Neutrophil (primary cell): ENCODE data around the gene TSFM.

Experiments
- H3K27ac ChIP-seq: fragments of 200-600 bp; sonication (generic); 2 replicates; pipeline ENCODE4 v1.5.1; 2016; ENCODE audit warnings: mild to moderate bottlenecking, moderate library complexity
- H3K27me3 ChIP-seq: fragments of 200-600 bp; sonication (generic); 2 replicates; pipeline ENCODE4 v1.6.0; 2016; ENCODE audit warnings: mild to moderate bottlenecking
- H3K36me3 ChIP-seq: fragments of 200-600 bp; sonication (generic); 2 replicates; pipeline ENCODE4 v1.5.1; 2017
- H3K4me1 ChIP-seq, 2 experiments: fragments of 200-600 bp in 1 of 2; sonication (generic) in 1 of 2; 1 replicate in 1 of 2; 2 replicates in 1 of 2; pipeline versions ENCODE4 v1.5.1 to v1.6.1; 2013 to 2016; ENCODE audit warnings: low read depth in 1 of 2, low read length in 1 of 2, mild to moderate bottlenecking in 1 of 2, moderate library complexity in 1 of 2; ENCODE audit not compliant: control insufficient read depth in 1 of 2, insufficient read depth in 1 of 2
- H3K4me3 ChIP-seq, 2 experiments: fragments of 200-600 bp in 1 of 2; sonication (generic) in 1 of 2; 1 replicate in 1 of 2; 2 replicates in 1 of 2; pipeline ENCODE4 v1.5.1; 2013 to 2016; ENCODE audit warnings: low read depth in 1 of 2, low read length in 1 of 2, mild to moderate bottlenecking in 1 of 2, moderate library complexity in 1 of 2
- H3K9me3 ChIP-seq: fragments of 200-600 bp; sonication (generic); 2 replicates; pipeline ENCODE4 v1.5.1; 2016
- TF ChIP-seq, protein P1 (sequence below): fragments of 200-600 bp; sonication (generic); IDR thresholded peaks from 2 replicates; pipeline ENCODE4 v1.5.1; 2016; ENCODE audit warnings: antibody characterized with exemption

TSFM gene

DNA sequence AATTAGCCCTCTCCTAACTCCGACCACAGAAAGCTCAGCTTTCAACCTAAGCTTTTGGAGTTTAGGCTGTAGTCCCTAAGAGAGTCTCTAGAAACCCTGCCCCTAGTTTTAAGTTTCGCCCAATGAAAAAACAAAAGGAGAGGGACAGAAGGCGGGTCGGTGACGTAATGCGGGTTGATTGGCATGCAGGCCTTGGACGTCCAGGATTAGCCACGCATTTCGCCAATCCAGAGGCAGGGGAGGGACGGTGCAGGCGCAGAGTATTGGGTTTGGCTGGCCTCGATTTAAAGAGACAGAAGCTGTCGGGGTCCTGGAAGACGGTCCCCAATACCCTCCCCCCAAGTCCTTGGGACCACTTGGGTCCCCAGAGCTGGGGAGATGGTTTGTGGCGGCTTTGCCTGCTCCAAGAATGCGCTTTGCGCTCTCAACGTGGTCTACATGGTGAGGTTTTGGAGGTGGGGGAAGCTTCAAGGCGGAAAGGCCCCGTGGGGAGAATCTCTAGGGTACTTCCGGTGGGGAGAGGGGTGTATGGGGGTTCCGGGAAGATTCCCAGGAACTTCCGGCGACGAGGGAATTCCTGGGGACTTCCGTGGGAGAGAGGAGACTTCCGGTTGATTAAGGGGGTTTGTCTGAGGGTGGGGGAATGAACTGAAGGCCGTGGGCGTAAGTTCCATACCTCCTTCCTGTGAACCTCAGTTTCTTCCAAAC lies 37.7 kb upstream of the TSFM start, which contains the start of gene TSPAN31:
Gene TSPAN31, plus strand, starts transcription at position 263 of the 708 bp plus-strand sequence. Its CDS starts 116 bp downstream, at position 379.
- H3K36me3 ChIP-seq: peaks cover 3% of the 10 kb centered on the region
- H3K27ac ChIP-seq: peak within 1 kb of the TSS; percentile 94
- TF ChIP-seq, protein P1, sequence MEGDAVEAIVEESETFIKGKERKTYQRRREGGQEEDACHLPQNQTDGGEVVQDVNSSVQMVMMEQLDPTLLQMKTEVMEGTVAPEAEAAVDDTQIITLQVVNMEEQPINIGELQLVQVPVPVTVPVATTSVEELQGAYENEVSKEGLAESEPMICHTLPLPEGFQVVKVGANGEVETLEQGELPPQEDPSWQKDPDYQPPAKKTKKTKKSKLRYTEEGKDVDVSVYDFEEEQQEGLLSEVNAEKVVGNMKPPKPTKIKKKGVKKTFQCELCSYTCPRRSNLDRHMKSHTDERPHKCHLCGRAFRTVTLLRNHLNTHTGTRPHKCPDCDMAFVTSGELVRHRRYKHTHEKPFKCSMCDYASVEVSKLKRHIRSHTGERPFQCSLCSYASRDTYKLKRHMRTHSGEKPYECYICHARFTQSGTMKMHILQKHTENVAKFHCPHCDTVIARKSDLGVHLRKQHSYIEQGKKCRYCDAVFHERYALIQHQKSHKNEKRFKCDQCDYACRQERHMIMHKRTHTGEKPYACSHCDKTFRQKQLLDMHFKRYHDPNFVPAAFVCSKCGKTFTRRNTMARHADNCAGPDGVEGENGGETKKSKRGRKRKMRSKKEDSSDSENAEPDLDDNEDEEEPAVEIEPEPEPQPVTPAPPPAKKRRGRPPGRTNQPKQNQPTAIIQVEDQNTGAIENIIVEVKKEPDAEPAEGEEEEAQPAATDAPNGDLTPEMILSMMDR: no peak
- peak within 1 kb of the TSS; percentile 59 to 69 for H3K4me3 ChIP-seq
- no peaks in the 10 kb centered on the region for H3K27me3 ChIP-seq
- H3K9me3 ChIP-seq: no peaks in the 10 kb centered on the region
- H3K4me1 ChIP-seq: peaks cover 52 to 58% of the 10 kb centered on the region in 2 experiments

DNA sequence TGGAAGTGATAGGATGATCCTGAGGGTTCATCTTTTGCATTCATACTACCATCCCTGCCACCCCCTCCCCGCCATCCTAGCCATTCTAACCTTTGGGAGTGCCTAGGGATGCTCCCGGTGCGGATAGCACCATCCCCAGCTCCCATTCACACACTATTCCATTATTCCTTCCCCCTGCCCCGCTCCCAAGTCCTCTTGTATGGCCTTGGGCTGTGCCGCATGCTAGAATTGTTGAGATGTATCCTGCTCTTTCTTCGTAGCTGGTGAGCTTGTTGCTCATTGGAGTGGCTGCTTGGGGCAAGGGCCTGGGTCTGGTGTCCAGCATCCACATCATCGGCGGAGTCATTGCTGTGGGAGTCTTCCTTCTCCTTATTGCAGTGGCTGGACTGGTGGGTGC lies 37.1 kb upstream of the TSFM start:
- TF ChIP-seq, protein P1: no peak
- Histone ChIP-seq H3K27ac (peak overlapping the region; percentile 94), H3K27me3 (no peaks in the 10 kb centered on the region), H3K9me3 (no peaks in the 10 kb centered on the region), H3K4me3 (peak overlapping the region; percentile 59 to 69), H3K4me1 (peaks cover 47 to 52% of the 10 kb centered on the region in 2 experiments), H3K36me3 (no peaks in the 10 kb centered on the region)

- H3K36me3 ChIP-seq: no peaks in the 10 kb centered on the region
- H3K27me3 ChIP-seq: no peaks in the 10 kb centered on the region
- H3K4me1 ChIP-seq: peaks cover 41 to 47% of the 10 kb centered on the region in 2 experiments
- no peaks in the 10 kb centered on the region for H3K9me3 ChIP-seq
- TF ChIP-seq, protein P1: no peak
- no peak overlapping the region for H3K4me3 ChIP-seq
- H3K27ac ChIP-seq: no peak overlapping the region
Observed at GRCh38 chr12:57746025-57746424, 36.6 kb upstream of the TSFM start.

GRCh38 chr12:57749061-57749460 lies 33.5 kb upstream of the TSFM start:
- H3K27ac ChIP-seq: no peak overlapping the region
- TF ChIP-seq, protein P1: no peak
- no peaks in the 10 kb centered on the region for H3K9me3 ChIP-seq
- no peak overlapping the region for H3K4me3 ChIP-seq
- H3K4me1 ChIP-seq: peaks cover 31 to 32% of the 10 kb centered on the region in 2 experiments
- no peaks in the 10 kb centered on the region for H3K36me3 ChIP-seq
- peaks cover 16% of the 10 kb centered on the region for H3K27me3 ChIP-seq

DNA sequence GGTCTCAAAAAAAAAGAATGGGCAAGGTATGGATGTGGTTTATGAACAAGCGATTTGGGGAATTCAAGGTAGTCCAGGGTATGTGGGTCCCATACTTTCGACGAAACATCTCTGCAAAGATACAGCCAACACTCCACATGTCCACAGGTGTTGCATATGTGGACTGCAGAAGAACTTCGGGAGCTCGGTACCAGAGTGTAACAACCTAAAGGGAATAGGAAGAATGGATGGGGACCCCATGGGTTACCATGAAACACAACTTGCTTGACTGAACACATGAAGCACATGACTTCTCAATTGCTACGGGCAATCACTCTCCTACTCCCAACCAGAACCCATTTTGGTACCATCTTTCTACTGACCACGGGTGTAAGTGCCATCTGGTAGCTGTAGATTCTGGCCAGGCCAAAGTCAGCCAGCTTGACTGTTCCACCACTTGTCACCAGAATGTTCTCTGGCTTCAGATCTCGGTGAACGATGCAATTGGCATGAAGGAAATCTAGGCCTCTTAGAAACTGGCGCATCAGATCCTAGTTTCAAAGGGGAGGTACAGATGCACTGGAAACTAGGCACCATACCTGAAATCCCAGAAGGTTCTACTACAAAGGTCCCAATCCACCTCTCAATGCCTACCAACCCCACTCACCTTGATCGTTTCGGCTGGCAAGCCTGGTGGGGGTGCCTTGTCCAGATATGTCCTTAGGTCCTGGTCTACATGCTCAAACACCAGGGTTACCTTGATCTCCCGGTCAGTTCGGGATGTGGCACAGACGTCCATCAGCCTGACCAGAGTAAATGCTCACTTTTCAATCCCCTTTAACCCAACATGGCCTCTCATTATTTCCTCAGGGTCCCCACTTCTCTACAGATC lies 31.8 kb upstream of the TSFM start:
- Histone ChIP-seq H3K27me3 (peaks cover 34% of the 10 kb centered on the region), H3K4me3 (no peak overlapping the region), H3K27ac (no peak overlapping the region), H3K9me3 (no peaks in the 10 kb centered on the region), H3K36me3 (no peaks in the 10 kb centered on the region), H3K4me1 (peaks cover 24 to 31% of the 10 kb centered on the region in 2 experiments)
- TF ChIP-seq, protein P1: no peak
